Activated T-cell treated with anti-CD3 and anti-CD28 coated beads, Interleukin-2, amount 50 U/mL, for 72 hours (primary cell): ENCODE results near the gene TELO2. TPM values are rescaled to one million over a fixed set of nuclear protein-coding genes. Genes with fewer than 3 reads are reported as not detected.

Source experiments
- ATAC-seq, 2 donors: fragments of 150-1000 bp; cut with Tn5 transposase; replicated peaks in 1 of 2; 2 replicates each; pipeline ENCODE4 v1.10.0; 2021; ENCODE audit warnings: moderate library complexity in 2 of 2, mild to moderate bottlenecking in 1 of 2
- DNase-seq, 2 donors: peaks; one replicate each; pipeline ENCODE4 v3.0.0; 2021 to 2022; ENCODE audit warnings: mixed read lengths in 1 of 2
- H3K27ac Mint-ChIP-seq: one replicate; pipeline ENCODE4 v1.8.0; 2022; ENCODE audit warnings: mild to moderate bottlenecking, moderate library complexity, mixed read lengths
- H3K27me3 Mint-ChIP-seq: one replicate; pipeline ENCODE4 v1.8.0; 2022; ENCODE audit warnings: low read depth, mixed read lengths
- H3K36me3 Mint-ChIP-seq, 2 donors: one replicate each; pipeline ENCODE4 v1.8.0; 2022; ENCODE audit warnings: mixed read lengths in 2 of 2, mild to moderate bottlenecking in 1 of 2; ENCODE audit not compliant: insufficient read depth in 2 of 2
- H3K4me1 Mint-ChIP-seq: one replicate; pipeline ENCODE4 v1.8.0; 2022; ENCODE audit warnings: low read depth, mixed read lengths
- H3K4me3 Mint-ChIP-seq, 2 donors: one replicate each; pipeline ENCODE4 v1.8.0; 2022; ENCODE audit warnings: mild to moderate bottlenecking in 2 of 2, mixed read lengths in 2 of 2, moderate library complexity in 2 of 2
- H3K9me3 Mint-ChIP-seq, 2 donors: one replicate each; pipeline ENCODE4 v1.8.0; 2022; ENCODE audit warnings: mixed read lengths in 2 of 2
- total RNA-seq, 2 donors: library from RNA; stranded (reverse); gene quantifications; one replicate each; pipeline ENCODE4 v1.2.3, GENCODE V29; 2022

The TELO2 gene
- total RNA-seq, 2 donors from 2014 or later = 28.6 to 34.7 TPM

GRCh38 chr16:1528921-1529537, 35.9 kb downstream of the TELO2 start:
- Mint-ChIP-seq H3K27ac (no peak overlapping the region), H3K4me3 (no peak overlapping the region), H3K9me3 (no peaks in the 10 kb centered on the region), H3K36me3 (no peaks in the 10 kb centered on the region), H3K4me1 (peaks cover 8% of the 10 kb centered on the region), H3K27me3 (no peaks in the 10 kb centered on the region)
- no peak for DNase-seq
- ATAC-seq = no peak

- DNase-seq (no peak), ATAC-seq (no peak)
- Mint-ChIP-seq H3K27me3 (no peaks in the 10 kb centered on the region), H3K36me3 (peaks cover 3 to 5% of the 10 kb centered on the region in 2 donors), H3K4me1 (peaks cover 14% of the 10 kb centered on the region), H3K4me3 (no peak overlapping the region), H3K27ac (no peak overlapping the region), H3K9me3 (no peaks in the 10 kb centered on the region)
Measured at GRCh38 chr16:1530349-1530882, 37.3 kb downstream of the TELO2 start.

GRCh38 chr16:1530883-1531637, 37.9 kb downstream of the TELO2 start:
- DNase-seq = no peak
- Mint-ChIP-seq H3K27ac (no peak overlapping the region), H3K36me3 (peaks cover 3 to 7% of the 10 kb centered on the region in 2 donors), H3K4me1 (peaks cover 16% of the 10 kb centered on the region), H3K9me3 (no peaks in the 10 kb centered on the region), H3K4me3 (no peak overlapping the region), H3K27me3 (no peaks in the 10 kb centered on the region)
- ATAC-seq = no peak

GRCh38 chr16:1531638-1531910, 38.4 kb downstream of the TELO2 start:
- no peaks in the 10 kb centered on the region for H3K27me3 Mint-ChIP-seq

GRCh38 chr16:1532081-1532760, 39.1 kb downstream of the TELO2 start:
- Mint-ChIP-seq H3K9me3 (no peaks in the 10 kb centered on the region), H3K36me3 (peaks cover 3 to 11% of the 10 kb centered on the region in 2 donors), H3K27ac (peak overlapping the region; percentile 24), H3K4me3 (peak overlapping the region in 1 of 2 donors; percentile 96), H3K27me3 (no peaks in the 10 kb centered on the region), H3K4me1 (peaks cover 21% of the 10 kb centered on the region)
- DNase-seq = no peak
- no peak for ATAC-seq

More at GRCh38 chr16:1531638-1531910, 38.4 kb downstream of the TELO2 start:
- H3K4me3 Mint-ChIP-seq = no peak overlapping the region
- no peaks in the 10 kb centered on the region for H3K9me3 Mint-ChIP-seq
- peaks cover 3 to 7% of the 10 kb centered on the region in 2 donors for H3K36me3 Mint-ChIP-seq
- no peak for ATAC-seq
- no peak for DNase-seq
- peaks cover 21% of the 10 kb centered on the region for H3K4me1 Mint-ChIP-seq
- no peak overlapping the region for H3K27ac Mint-ChIP-seq

- Mint-ChIP-seq H3K4me3 (peak overlapping the region; percentile 43 to 96), H3K4me1 (peaks cover 26% of the 10 kb centered on the region), H3K27me3 (no peaks in the 10 kb centered on the region), H3K36me3 (peaks cover 3 to 13% of the 10 kb centered on the region in 2 donors), H3K9me3 (no peaks in the 10 kb centered on the region), H3K27ac (peak overlapping the region; percentile 24)
- DNase-seq (no peak), ATAC-seq (no peak)
Measured at GRCh38 chr16:1532771-1533170, 39.6 kb downstream of the TELO2 start.

- H3K27me3 Mint-ChIP-seq = no peaks in the 10 kb centered on the region
- H3K27ac Mint-ChIP-seq = peak within 1 kb of the TSS; percentile 99
- DNase-seq = peak; percentile 37 to 56
- peaks cover 3 to 13% of the 10 kb centered on the region in 2 donors for H3K36me3 Mint-ChIP-seq
- H3K4me1 Mint-ChIP-seq = peaks cover 33% of the 10 kb centered on the region
- H3K9me3 Mint-ChIP-seq = no peaks in the 10 kb centered on the region
- ATAC-seq = peak; percentile 34 to 45
- H3K4me3 Mint-ChIP-seq = peak within 1 kb of the TSS; percentile 96 to 99
Measured at GRCh38 chr16:1533443-1533951, 40.3 kb downstream of the TELO2 start, which contains the start of gene TMEM204. Gene TMEM204 (plus strand): TSS chr16:1533666. CDS start chr16:1534276, 610 bp downstream.

GRCh38 chr16:1534021-1535020, 41.2 kb downstream of the TELO2 start:
- peaks cover 41% of the 10 kb centered on the region for H3K4me1 Mint-ChIP-seq
- peak overlapping the region; percentile 99 for H3K27ac Mint-ChIP-seq
- ATAC-seq = peak; percentile 28 to 30
- no peaks in the 10 kb centered on the region for H3K27me3 Mint-ChIP-seq
- H3K9me3 Mint-ChIP-seq = no peaks in the 10 kb centered on the region
- peak; percentile 37 to 45 for DNase-seq
- peak overlapping the region; percentile 96 to 99 for H3K4me3 Mint-ChIP-seq
- H3K36me3 Mint-ChIP-seq = peaks cover 3 to 13% of the 10 kb centered on the region in 2 donors

GRCh38 chr16:1535391-1536291, 42.5 kb downstream of the TELO2 start:
- H3K27me3 Mint-ChIP-seq = no peaks in the 10 kb centered on the region
- peak; percentile 37 to 46 for DNase-seq
- H3K4me3 Mint-ChIP-seq = peak overlapping the region; percentile 96 to 99
- peaks cover 3 to 13% of the 10 kb centered on the region in 2 donors for H3K36me3 Mint-ChIP-seq
- H3K9me3 Mint-ChIP-seq = no peaks in the 10 kb centered on the region
- ATAC-seq = peak; percentile 27 to 38
- peaks cover 45% of the 10 kb centered on the region for H3K4me1 Mint-ChIP-seq
- peak overlapping the region; percentile 99 for H3K27ac Mint-ChIP-seq

- peaks cover 3 to 13% of the 10 kb centered on the region in 2 donors for H3K36me3 Mint-ChIP-seq
- DNase-seq (no peak), ATAC-seq (no peak)
- no peaks in the 10 kb centered on the region for H3K9me3 Mint-ChIP-seq
- peaks cover 45% of the 10 kb centered on the region for H3K4me1 Mint-ChIP-seq
- H3K27ac Mint-ChIP-seq = peak overlapping the region; percentile 47
- no peaks in the 10 kb centered on the region for H3K27me3 Mint-ChIP-seq
- peak overlapping the region; percentile 96 to 99 for H3K4me3 Mint-ChIP-seq
Measured at GRCh38 chr16:1536601-1537000, 43.4 kb downstream of the TELO2 start.

GRCh38 chr16:1537138-1537577, 44.0 kb downstream of the TELO2 start:
- no peaks in the 10 kb centered on the region for H3K27me3 Mint-ChIP-seq
- ATAC-seq (no peak), DNase-seq (no peak)
- H3K36me3 Mint-ChIP-seq = peaks cover 3 to 13% of the 10 kb centered on the region in 2 donors
- H3K9me3 Mint-ChIP-seq = no peaks in the 10 kb centered on the region
- peak overlapping the region; percentile 96 to 99 for H3K4me3 Mint-ChIP-seq
- H3K4me1 Mint-ChIP-seq = peaks cover 45% of the 10 kb centered on the region
- H3K27ac Mint-ChIP-seq = peak overlapping the region; percentile 47
